ENCODE measurements around the gene MUC5AC.
"Not testable (repeated sequence)": the region's sequence is repeated elsewhere in the genome, so short reads cannot be mapped to it uniquely, and the experiment has no call there.

The MUC5AC gene

GRCh38 chr11:1157341-1157644 lies 460 bp upstream of the MUC5AC start:
- DNase-seq (ENCODE audit: low read depth): no peak
- in situ Hi-C loops (cut with HindIII; ENCODE audit: low sequenced_read_pairs): no loop called here
- H3K4me3 ChIP-seq (ENCODE audit: low read depth, low read length): no peak overlapping the region
- TF ChIP-seq CTCF (IDR thresholded peaks at IDR 0.05; ENCODE audit: low read depth, low read length, missing control alignments): no peak

GRCh38 chr11:1158681-1159487 lies 1.1 kb downstream of the MUC5AC start:
- TF ChIP-seq CTCF (IDR thresholded peaks at IDR 0.05; ENCODE audit: low read depth, low read length, missing control alignments): no peak
- no peak for DNase-seq (ENCODE audit: low read depth)
- in situ Hi-C loops (cut with HindIII; ENCODE audit: low sequenced_read_pairs): no loop called here
- H3K4me3 ChIP-seq (ENCODE audit: low read depth, low read length): no peak overlapping the region

DNA sequence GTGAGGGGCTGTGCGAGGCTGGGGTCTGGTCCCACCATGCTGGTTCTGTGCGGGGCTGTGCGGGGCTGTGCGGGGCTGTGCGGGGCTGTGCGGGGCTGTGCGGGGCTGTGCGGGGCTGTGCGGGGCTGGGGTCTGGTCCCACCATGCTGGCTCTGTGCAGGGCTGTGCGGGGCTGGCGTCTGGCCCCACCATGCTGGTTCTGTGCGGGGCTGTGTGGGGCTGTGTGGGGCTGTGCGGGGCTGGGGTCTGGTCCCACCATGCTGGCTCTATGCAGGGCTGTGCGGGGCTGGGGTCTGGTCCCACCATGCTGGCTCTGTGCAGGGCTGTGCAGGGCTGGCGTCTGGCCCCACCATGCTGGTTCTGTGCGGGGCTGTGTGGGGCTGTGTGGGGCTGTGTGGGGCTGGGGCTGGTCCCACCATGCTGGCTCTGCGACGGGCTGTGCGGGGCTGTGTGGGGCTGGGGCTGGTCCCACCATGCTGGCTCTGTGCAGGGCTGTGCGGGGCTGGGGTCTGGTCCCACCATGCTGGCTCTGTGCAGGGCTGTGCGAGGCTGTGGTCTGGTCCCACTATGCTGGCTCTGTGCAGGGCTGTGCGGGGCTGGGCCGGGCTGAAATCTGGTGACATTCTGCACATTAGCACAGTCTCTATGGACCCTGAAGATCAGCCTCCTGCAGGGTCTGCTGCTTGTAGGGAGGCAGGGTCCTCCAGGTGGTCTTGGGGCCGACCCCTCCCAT lies 1.9 kb downstream of the MUC5AC start:
- in situ Hi-C loops (cut with HindIII; ENCODE audit: low sequenced_read_pairs); H3K4me3 ChIP-seq (ENCODE audit: low read depth, low read length); DNase-seq (ENCODE audit: low read depth): not testable (repeated sequence)

DNA sequence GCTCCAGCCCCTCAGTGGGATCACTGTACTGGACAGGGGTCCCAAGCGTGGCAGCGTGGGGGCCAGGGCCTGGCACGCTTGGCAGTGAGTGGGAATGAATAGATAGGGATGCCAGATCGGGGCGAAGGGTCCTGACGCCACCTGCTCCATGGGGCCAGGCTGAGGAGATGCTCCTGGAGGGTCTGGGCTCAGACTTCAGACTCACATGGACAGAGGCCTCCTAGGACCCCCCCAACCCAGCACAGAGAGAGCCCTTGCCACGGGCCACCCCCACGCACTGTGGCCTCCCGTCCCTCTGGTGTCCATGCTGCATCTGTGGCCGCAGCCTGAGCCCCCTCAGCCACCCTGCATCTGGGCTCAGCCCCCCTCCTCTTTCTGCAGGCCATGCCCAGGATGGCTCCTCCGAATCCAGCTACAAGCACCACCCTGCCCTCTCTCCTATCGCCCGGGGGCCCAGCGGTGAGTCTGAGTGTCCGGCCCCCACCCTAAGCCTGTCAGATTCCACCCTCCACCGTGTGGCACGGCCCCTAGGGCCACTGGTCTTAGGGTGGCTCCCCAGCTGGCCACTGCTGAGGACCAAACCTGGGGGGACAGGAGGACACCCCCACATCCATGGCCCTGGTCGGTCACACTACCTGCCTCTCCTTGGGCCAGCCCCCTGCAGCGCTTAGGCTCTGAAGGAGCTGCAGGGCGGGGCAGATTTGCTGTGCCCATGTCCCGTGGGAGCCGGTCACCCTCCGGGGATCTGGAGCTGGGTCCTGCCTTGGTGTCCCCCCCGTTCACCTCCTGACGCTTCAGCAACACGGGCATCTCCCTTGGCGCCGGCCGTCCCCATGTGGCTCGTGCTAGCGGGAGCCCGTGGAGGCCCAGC lies 2.7 kb downstream of the MUC5AC start:
- no peak overlapping the region for H3K4me3 ChIP-seq (ENCODE audit: low read depth, low read length)
- no peak for DNase-seq (ENCODE audit: low read depth)
- no peak for TF ChIP-seq CTCF (IDR thresholded peaks at IDR 0.05; ENCODE audit: low read depth, low read length, missing control alignments)
- in situ Hi-C loops (cut with HindIII; ENCODE audit: low sequenced_read_pairs): no loop called here

GRCh38 chr11:1161410-1162137 lies 3.8 kb downstream of the MUC5AC start:
- DNase-seq (ENCODE audit: low read depth): no peak
- in situ Hi-C loops (cut with HindIII; ENCODE audit: low sequenced_read_pairs): no loop called here
- TF ChIP-seq CTCF (IDR thresholded peaks at IDR 0.05; ENCODE audit: low read depth, low read length, missing control alignments): no peak
- H3K4me3 ChIP-seq (ENCODE audit: low read depth, low read length): no peak overlapping the region

DNA sequence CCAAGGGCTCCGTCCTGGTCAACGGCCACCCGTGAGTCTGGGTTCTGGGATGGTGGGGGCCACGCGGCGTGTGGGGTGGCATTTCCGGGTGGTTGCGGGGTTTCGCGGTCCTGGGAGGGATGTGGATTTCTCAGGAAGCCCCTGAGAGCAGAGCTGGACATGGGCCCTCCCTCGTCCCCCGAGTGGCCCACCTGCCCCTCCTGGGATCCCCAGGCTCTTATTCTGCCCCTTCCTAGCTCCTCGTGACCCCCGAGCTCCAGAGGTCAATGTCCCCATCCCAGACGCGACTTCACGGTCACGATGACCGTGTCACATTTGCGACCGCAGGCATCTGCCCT lies 4.4 kb downstream of the MUC5AC start:
- in situ Hi-C loops (cut with HindIII; ENCODE audit: low sequenced_read_pairs): no loop called here
- H3K4me3 ChIP-seq (ENCODE audit: low read depth, low read length): no peak overlapping the region
- TF ChIP-seq CTCF (IDR thresholded peaks at IDR 0.05; ENCODE audit: low read depth, low read length, missing control alignments): no peak
- no peak for DNase-seq (ENCODE audit: low read depth)
